ENCODE data around the gene DPY30.

Gene DPY30

GRCh38 chr2:32009516-32010256 is 29.9 kb downstream of the DPY30 start:
- peak; percentile 3 for ATAC-seq

GRCh38 chr2:32008805-32009515 is 30.6 kb downstream of the DPY30 start:
- ATAC-seq, result no peak

GRCh38 chr2:32007121-32007391 is 32.5 kb downstream of the DPY30 start:
- ATAC-seq, result no peak

GRCh38 chr2:32005371-32005976 is 34.1 kb downstream of the DPY30 start:
- ATAC-seq, result no peak

- no peak for ATAC-seq
Measured at GRCh38 chr2:32003791-32004190, 35.8 kb downstream of the DPY30 start.

GRCh38 chr2:32002406-32002805 is 37.2 kb downstream of the DPY30 start:
- no peak for ATAC-seq

GRCh38 chr2:31999438-31999837 is 40.2 kb downstream of the DPY30 start:
- ATAC-seq, result no peak

GRCh38 chr2:31998731-31999383 is 40.7 kb downstream of the DPY30 start:
- ATAC-seq, result peak in 1 of 2 donors; percentile 38

- ATAC-seq, result peak in 1 of 2 donors; percentile 43
Measured at GRCh38 chr2:31997653-31998052, 42.0 kb downstream of the DPY30 start.

GRCh38 chr2:31996571-31997150 is 42.9 kb downstream of the DPY30 start:
- ATAC-seq, result no peak

GRCh38 chr2:31992934-31993333 is 46.7 kb downstream of the DPY30 start:
- no peak for ATAC-seq

- ATAC-seq, result no peak
Measured at GRCh38 chr2:31992025-31992579, 47.5 kb downstream of the DPY30 start.

GRCh38 chr2:31989946-31990345 is 49.7 kb downstream of the DPY30 start:
- no peak for ATAC-seq

GRCh38 chr2:31987454-31988220 is 52.0 kb downstream of the DPY30 start:
- ATAC-seq, result peak; percentile 89 to 97

- ATAC-seq, result no peak
Measured at GRCh38 chr2:31986906-31987305, 52.7 kb downstream of the DPY30 start.

- ATAC-seq, result no peak
Measured at GRCh38 chr2:31983762-31984467, 55.7 kb downstream of the DPY30 start.

GRCh38 chr2:31980674-31981356 is 58.8 kb downstream of the DPY30 start:
- ATAC-seq, result peak; percentile 79 to 88

- no peak for ATAC-seq
Measured at GRCh38 chr2:31979956-31980355, 59.6 kb downstream of the DPY30 start.

GRCh38 chr2:31979018-31979417 is 60.6 kb downstream of the DPY30 start:
- ATAC-seq, result no peak

- no peak for ATAC-seq
Measured at GRCh38 chr2:31978436-31978835, 61.2 kb downstream of the DPY30 start.
